Colon (tissue), 2 donors: ENCODE measurements around the gene MDM1.

ENCODE experiments used
- FAIRE-seq: peaks from 2 replicates; lab custom pipeline; 2012; peaks lifted over from hg19 to GRCh38; lab: Jason Lieb, UNC
- donor health status: control.
- donor health status: control.

MDM1 gene

DNA sequence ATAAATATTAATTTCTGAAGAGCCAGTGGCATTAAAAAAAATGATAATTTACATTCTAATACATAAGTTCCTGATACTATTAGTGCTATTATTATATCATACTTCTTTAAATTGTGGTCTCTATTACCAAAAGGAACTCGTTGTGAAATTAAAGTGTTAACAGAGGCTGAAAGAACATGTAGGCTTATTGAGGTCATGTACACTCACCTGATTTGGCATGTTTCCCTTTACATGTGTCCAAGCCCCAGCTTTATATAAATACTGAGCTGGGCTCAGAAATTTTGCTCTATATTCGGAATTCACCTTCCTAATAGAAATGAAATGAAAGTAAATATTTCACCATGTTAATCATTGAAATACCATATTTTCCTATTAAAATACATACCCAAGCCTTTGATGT, 11.0 kb downstream of the MDM1 start:
- no peak for FAIRE-seq

DNA sequence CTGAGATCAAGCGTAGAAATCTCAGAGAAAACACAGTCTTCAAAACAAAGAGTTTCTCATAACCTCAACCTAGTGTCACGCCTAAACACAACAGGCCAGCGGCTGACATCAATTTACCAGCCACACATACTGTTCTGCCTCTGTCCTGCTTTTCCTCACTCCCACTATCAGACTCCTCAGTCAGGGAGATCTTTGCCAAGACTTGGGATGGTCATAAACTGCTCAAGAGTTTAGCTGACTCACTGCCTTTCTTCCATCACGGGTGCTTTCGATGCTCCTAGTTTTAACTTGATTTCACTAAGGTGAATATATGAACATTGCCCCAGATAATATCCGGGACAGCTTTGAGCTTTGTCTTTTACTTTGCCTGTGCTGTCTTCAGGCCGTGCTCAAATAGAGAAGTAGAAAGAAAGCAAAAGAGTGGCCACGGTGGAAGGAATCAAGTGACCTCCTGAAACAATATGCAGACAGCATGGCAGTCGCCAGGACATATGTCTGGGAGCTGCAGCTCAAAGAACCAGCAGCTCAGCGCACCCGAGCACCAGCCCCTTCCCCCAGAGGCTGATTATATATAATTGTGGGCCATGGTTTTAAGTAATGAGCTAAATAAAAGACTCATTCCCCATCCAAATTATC, 12.1 kb downstream of the MDM1 start:
- FAIRE-seq, result no peak

DNA sequence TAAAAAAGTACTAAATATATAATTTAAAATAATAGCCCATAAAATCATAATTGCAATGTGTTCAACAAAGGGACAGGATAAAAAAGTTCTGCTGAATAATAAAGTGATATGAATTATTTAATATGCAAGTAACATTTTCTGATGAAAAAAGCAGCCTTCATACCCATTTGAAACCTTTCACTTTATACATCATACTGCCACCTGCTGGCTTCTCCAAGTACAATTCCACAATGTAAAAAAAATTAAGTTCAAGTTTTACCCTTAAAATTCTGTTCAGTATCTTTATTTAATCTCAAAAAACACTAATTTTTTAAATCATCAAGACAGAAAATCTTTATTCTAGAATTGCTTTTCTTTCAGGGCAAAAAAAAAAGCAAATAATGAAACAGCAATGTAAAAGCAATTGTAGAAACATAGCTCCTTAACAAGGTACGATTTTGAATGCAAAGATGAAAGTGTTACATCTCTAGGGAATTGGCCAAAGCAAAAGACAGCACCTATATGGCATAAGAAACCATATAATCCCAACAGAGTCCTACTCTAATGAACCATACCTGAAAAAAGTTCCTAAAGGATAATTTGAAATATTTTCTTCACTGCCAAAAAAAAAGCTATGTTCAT, 15.0 kb downstream of the MDM1 start:
- peak; percentile 96 for FAIRE-seq

DNA sequence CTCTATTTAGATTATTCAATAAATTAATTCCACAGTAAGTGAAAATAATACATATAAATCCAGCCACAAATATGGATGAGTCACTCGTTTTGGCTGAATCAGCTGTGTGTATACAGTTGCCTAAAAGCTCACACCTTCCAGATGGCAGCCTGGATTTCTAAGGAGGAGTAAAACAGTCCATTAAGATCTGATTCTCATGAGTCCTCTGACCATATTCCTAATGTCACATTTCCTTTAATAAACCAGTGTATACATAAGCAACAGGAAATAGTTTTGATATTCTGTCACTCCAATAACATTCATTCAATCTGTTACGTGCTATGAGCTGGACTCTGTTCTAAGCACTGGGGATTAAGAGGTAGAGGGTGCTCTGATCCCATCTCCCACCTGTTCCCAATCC, 21.8 kb downstream of the MDM1 start:
- FAIRE-seq, result no peak

DNA sequence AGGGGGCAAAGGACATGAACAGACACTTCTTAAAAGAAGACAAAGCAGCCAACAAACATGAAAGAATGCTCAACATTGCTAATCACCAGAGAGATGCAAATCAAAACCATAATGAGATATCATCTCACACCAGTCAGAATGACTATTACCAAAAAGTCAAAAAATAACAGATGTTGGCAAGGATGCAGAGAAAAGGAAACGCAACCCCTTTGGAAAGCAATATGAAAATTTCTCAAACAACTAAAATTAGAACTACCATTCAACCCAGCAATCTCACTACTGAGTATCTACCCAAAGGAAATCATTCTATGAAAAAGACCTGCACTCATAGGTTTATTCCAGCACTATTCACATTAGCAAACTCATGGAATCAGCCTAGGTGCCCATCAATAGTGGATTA, 25.6 kb downstream of the MDM1 start:
- FAIRE-seq, result no peak

DNA sequence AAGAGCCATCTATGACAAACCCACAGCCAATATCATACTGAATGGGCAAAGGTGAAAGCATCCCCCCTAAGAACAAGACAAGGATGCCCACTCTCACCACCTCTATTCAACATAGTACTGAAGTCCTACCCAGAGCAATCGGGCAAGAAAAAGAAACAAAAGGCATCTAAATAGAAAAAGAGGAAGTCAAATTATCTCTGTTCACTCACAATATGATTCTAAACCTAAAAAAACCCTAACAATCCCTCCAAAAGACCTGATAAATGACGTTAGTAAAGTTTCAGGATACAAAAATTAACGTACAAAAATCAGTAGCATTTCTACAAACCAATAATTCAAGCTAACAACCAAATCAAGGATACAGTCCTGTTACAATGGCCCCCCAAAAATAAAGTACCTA, 26.9 kb downstream of the MDM1 start:
- FAIRE-seq, result no peak

DNA sequence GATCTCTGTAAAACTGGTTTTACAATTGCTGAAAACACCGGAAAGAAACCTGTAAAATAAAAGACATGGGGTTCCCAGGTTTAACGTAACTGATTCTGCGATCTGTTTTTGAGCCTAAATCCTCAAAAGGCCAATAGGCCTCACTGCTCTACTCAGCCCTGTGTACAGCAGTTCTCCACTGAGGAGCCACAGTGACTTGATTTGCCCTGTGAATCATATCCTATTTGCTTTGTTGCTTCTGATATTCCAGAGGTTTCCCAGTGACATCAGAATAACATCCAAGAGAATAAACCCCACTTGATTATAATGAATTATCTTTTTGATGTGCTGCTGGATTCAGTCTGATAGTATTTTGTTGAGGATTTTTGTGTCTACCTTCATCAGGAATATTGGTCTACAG, 27.5 kb downstream of the MDM1 start:
- FAIRE-seq, result no peak

DNA sequence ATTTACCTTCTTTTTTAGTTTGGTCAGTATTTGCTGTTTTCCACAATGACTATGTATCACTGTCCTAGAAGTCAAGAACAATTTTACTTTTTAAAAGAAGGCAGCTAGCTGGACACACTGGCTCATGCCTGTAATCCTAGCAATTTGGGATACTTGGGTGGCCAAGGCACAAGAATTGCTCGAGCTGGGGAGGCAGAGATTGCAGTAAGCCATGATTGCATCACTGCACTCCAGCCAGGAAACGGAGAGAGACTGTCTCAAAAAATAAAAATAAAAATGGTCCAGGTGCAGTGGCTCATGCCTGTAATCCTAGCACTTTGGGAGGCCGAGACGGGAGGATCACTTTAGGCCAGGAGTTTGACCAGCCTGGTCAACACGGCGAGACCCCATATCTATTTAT, 28.3 kb downstream of the MDM1 start:
- no peak for FAIRE-seq

DNA sequence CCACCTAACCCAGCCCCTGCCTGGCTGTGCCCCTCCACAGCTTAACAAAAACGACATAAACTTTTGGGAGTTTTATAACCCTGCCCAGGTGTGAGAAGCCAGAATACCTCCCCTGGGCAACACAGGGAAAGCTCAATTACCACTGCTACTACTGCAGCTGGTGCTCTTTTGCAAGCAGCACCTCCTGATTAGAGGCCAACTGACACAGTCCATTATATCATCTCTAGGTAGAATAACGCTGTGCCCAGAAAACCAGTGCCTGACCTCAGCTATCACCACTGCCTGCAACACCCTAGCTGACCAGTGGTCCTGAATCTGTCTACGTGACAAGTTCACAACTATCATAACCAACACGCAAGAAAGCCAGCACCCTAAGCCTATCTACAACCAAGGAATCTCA, 34.2 kb downstream of the MDM1 start:
- FAIRE-seq, result no peak

DNA sequence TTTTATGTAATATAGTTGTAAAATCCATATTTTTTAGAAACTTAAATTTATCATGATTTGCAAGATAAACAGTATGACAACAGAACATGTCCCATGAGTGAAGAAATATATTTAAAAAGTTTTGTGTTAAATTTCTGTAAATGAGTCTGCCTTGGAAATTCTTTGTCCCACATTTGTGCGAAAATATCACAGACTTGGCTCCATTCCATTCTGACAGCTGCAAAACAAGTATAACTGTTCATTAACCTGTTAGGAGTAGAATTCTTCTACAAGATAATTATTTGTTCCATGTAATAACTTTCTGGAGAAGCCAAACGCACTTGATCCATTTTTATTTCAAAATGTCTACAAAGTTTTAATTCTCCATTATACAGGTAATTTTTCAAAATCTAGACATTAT, 37.9 kb downstream of the MDM1 start:
- no peak for FAIRE-seq

DNA sequence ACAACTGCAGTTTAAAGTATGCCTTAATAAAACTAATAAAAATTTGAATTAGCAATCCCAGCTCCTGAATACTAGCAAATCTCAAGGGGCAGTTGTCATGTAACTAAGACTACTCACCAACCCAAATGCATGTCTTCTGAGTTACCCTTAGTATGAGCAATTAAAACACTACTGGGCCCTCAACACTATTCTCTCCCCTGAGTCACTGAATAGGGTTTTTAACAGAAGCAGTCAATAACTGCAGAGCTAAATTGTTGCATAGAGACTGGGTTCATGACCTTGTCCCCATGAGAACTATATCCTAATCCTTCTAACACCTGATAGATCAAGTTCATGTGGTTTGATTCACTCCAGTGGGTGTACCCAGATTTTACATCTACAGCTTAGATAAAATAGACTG, 38.8 kb downstream of the MDM1 start:
- FAIRE-seq, result no peak

DNA sequence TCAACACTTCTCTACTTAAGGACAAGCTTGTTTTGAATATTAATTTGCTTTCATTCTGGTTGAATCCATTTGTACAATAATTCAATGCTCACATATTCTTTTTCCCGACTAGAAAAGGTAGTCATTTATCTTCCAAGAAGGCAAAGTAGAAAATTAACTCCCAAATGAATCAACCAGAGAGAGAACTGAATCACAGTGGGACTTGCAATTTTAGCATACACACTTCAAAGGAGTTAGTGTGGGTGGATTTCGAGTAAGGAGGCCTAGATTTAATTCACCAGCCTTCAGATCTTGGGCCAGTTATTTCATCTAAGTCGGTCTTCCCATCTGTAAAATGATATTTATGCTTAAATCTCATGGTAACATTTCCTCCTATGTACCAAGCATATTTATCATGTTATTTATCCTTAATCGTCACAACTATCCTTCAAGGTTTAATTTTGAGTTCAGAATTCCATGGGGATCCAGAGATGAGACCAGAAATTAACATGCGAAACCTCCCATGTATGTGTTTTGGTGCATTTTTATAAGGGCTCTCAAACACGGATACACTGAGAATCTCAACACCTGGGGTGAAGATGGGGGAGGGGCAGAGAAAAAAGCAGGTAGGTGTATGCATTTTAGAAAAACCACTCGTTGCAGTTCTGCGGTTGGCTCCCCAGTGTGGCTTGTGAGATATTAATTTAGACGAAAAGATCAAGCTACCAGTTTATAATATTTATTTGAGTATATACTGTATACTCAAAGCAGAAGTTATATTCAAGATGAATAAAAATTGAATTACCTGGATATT, 39.8 kb downstream of the MDM1 start:
- no peak for FAIRE-seq

DNA sequence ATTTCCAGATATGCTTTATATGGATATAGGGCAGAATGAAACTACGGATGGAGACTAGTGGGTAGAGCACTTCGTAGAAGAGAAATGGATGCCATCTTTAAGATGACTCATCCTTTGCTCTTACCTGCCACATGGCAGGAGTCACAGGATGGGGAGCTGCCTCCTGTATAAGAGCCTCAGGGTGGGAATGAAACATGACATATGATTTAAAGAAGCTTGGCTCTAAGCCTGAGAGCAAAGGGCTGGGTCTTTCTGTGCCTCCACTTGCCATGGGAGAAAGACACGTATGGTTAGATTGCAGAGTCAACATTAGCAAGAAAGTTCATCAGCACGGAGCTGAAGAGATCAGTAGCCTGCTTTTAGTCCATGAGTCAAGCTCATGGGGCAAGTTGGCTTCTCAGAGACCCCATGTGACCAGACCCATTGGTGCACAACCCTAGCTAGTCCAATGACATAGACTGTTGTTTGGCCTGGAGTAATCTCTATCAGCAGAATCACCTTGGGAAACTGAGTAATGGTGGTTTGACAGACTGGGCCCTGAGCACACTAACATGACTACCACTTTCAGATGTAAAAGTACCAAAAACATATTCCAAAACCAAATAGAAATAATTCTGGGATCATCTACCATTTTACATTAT, 40.6 kb downstream of the MDM1 start:
- FAIRE-seq, result no peak

DNA sequence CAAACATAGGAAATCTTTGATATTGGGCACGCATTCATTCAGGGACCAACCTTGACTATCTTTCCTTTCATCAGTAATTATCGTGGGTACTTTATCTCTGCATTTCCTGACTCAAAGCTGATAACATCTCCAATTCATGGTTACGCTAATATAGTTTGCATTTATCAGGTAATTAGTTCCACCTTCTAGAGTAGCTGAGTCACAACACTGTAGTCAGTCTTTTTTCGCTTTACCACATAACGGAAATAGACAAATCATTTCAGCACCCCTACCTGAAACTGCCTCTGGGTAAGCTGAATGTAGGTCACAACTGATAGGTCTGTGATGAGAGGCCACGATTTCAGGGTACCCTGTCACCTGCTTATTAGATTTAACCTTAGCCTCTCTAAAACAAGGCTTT, 42.0 kb downstream of the MDM1 start:
- no peak for FAIRE-seq

DNA sequence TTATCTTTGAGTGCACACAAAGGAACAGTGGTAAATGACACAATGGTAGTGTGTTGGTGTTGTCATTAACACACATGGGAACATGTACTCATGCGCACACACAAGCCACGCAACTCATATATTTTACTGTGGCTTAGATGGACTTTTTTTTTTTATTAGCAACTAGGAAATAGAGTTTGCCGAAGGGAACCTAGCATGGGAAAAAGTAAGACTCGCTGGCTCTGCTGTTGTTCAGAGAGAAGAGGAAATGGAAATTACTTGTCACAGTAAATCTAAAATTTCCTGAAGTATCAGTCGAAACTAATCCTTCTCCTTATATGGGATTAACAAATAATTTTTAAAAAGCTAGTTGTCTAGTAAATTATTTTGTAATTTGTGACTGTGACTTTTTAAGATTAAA, 45.1 kb downstream of the MDM1 start:
- no peak for FAIRE-seq

DNA sequence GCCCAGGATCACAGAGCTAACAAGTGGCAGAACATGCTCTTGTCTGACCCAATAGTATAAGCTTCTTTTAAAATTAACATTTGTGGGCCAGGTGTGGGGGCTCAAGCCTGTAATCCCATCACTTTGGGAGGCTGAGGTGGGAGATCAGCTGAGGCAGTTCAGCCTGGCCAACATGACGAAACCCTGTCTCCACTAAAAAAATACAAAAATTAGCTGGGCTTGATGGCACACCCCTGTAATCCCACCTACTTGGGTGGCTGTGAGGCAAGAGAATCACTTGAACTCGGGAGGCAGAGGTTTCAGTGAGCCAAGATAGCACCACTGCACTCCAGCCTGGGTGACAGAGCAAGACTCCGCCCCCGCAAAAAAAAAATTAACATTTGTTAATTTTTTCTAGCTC, 45.8 kb downstream of the MDM1 start:
- no peak for FAIRE-seq

DNA sequence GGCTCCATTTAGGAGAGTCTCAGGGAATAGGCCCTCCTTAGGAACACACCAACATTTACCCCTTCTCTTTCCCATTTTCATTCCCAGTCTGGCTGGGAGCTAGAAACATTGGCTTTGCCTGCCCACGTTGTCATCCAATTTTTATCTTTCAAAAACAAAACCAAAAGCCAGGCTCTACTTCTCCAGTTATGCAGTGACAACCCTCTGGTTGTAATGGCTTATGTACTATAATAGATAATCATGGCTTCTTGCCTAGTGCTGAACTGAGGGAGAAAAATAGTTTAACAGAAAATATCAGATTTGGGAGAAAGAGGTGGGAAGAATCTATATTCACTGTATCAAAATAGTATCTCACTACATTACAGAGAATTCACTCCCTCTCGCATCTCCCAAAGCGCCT, 46.6 kb downstream of the MDM1 start:
- FAIRE-seq, result no peak

DNA sequence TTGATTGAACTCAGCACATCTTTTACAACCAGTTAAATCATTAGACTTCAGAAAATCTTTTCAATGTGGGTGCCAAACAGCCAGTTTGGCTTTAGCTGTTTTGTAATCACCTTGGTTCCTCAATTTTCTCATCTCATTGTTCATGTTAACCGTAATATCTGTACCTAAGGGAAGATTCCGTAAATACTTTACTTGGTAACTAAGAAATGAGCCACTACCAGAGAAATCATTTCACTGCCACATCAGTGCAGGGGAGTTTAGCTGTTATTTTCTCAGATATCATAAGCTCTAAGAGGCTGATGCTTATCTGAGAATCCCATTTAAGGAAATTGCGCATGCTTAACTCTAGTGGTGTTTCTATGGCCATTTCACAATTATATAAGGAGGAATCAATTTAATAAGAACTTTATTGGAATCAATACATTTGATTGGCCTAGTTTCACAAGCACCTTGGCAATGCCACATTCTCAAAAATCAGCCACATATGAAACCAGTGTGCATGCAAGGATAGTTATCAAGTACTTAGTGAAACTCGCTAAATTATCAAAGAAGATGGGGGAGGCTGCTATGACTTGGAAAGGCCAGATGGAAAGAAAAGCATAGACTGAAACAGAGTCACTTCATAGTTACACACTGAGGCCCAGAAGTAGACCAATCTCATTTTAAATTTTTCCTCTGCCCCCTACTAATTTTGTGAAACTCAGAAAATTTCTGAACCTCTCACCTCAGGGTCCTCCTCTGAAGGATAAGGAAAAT, 50.7 kb downstream of the MDM1 start:
- no peak for FAIRE-seq

DNA sequence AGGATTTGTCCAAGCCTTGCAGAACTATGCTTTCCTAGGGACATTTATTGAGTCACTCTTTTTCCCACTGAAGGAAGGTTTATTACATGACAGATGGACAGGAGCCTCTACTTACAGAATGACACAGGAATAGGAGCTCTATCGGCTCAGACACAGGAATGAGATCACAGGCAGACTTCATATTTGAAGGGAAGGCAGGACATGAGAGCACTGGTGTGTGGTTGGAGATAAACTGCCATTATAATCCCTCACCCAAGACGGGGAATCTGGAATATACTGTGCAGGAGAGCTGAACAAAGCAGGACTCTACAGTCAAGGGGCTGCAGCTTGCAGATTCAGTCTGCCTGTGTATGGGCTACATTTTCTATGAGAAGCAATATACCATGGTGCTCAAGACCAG, 51.9 kb downstream of the MDM1 start:
- no peak for FAIRE-seq

DNA sequence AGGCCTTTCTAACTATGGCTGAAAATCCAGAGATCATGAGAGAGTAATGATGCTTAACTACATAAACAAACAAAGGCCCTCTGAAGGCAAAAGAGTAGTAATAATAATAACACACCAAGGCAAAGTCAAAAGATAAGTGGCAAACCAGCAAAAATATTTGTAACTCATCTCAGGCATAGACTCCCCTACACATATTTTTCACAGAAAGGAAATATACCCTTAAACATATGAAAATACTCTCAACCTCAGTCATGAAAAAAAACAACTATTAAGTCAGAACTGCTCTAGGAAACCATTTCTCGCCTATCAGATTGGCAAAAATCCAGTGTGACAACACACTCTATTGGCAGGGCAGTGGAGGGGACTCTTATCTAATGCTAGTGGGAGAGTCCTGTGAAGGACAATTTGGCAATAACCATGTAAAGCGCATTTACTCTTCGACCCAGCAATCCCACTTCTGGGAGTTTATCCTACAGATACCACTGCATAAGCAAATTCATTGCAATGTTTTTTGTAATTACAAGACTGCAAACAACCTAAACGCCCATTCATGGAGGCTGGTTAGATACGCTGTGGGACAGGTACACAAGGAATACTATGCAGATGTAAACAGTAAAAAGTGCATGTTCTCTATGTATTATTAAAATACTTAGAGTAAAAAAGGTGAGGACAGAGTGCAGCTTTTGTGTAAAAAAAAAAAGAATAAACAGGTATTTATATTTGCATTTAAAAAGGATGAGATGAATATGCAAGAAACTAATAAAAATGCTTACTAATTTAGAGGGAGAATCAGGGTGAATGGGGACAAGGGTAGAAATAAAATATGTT, 52.7 kb downstream of the MDM1 start:
- no peak for FAIRE-seq

DNA sequence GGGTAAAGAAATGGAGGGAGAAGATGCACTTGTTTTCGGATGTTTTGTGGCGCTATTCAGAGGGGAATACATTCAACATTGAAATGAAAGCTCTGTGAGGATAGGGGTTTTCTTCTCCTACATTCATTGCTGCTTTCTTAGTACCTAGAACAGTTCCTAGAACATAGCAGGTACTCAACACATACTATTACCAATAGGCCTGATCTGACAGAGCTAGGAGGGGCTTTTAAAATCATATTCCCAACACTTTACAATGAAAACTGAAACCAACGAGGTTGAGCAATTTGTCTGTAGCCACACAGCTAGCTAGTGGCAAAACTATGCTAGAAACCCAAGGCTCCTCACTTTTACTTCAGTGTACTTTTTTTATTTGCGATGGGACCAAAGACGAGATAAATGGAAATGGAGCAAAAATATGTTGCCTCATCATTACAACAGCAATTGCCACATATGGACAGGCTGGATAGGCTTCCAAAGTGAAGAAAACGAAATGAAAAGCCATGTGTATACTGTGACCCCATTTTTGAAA, 55.7 kb downstream of the MDM1 start:
- no peak for FAIRE-seq
